HG03460 (cell line): Measurements from ENCODE around the gene ZNF280D.

ENCODE experiments used
- ATAC-seq: cut with Tn5 transposase; IDR thresholded peaks from one replicate; pipeline ENCODE4 v1.9.1; 2021; ENCODE audit not compliant: unreplicated experiment

ZNF280D gene

DNA sequence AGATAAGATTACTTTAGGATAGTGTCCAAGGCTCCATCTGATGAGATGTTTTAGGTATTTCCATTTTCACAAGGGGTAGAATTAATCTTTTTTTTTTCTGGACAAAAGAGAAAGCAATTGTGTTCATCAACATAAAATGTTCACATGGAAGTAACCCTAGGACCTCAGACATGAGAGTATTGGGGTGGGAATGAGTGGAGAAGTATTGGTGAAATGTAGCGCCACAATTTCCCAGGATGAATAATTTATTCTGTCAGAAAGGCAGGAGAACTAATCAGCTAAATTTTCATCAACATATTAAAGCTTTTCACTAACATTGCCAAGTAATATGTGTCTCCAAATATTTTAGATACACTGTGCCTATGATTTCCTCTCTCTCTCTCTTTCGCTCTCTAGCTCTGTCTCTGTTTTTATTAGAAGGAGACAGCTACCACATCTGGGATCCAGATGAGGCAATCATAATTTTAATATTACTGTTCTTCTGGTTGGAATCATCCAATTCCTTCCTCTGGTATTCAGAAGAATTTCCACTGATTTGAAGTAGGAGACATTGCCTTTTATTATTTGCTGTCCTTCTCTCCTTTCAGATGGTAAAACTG is 21.6 kb upstream of the ZNF280D start:
- ATAC-seq: no peak

DNA sequence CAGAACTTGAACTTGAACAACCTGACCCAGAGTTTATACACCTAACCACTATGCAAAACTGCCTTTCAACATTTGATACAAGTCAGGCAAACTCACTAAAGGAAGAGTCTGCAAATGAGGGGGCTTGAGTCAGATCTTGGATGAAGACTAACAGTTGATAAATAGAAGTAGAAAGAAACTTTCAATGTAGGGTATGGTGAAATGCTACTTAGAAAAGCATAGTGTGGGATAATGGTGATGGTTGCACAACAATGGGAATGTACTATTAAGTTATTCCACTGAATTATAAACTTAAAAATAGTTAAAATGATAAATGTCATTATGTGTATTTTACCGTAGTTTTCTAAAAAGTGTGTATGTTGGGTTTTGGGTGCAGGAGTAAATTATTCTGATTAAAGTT is 19.7 kb upstream of the ZNF280D start:
- no peak for ATAC-seq

DNA sequence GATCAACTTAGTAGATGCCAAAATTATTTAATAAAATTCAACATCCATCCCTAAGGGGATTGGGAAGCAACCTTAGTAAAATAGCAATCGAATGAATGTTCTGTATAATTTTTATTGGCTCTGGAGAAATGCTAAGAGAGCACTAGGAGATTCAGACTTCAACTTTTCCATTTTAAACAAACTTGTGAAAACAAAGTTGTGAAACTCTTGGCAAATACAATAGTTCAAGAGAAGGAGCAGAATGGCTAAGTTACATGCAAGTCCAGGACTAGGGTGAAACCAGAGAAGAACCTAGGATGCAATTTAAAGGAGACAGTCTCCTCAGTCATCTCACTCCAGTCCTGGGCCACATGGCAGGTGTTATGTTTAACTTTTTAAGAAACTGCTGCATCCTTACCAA is 16.7 kb upstream of the ZNF280D start:
- no peak for ATAC-seq

DNA sequence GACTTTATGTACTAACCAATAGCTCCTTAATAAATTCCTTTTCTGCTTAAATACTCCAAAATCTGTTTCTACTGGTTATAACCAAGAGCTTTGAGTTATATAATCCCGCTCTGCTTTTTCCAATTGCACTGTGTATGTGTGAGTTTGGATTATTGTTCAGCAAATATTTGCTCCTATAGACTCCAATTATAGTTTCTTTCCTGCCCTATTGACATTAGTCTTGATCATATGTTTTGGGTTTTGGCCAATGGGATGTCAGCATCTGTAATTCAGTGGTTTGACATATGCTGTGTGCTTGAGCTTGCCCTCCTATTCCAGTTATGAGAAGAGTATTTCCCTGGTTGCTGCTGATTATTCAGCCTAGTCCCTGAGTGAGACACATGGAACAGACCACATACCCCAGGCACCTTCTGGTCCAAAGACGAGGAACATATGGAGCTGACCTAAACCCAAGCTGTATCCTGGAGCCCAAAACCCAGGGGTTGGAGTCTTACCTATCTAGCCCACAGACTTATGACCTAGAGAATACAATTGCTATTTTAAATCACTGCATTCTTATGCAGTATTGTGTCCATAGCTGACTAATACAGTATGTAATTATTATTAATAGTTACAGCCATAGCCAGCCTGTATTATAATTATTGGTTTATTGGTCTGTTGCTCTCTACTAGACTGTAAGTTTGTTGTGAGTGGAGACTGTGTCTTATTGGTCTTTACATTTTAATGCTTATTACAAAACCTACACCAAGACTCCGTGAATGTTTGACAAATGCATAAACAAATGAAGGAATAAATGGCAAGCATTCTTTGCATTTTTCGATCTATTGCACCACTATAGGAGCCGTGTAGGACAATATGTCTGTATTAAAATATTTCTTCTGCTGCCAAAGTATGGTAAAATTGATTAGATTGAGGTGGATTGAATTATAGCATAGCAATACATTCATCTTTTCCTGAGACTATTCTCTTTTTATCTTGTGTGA is 11.7 kb upstream of the ZNF280D start:
- no peak for ATAC-seq

DNA sequence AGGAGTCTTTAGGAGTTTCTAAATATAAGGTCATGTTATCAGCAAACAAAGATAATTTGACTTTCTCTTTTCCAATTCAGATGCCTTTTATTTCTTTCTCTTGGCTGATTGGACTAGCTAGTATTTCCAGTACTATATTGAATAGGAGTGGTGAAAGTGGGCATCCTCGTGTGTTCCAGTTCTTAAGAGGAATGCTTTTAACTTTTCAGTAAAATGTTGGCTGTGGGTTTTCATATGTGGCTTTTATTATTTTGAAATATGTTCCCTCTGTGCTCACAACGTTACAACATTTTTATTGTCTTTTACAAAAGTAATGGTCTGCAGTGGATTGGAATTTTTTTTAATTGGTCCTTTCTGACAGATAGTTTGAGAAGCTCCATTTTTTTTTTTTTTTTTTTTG is 8.2 kb upstream of the ZNF280D start:
- ATAC-seq: no peak

DNA sequence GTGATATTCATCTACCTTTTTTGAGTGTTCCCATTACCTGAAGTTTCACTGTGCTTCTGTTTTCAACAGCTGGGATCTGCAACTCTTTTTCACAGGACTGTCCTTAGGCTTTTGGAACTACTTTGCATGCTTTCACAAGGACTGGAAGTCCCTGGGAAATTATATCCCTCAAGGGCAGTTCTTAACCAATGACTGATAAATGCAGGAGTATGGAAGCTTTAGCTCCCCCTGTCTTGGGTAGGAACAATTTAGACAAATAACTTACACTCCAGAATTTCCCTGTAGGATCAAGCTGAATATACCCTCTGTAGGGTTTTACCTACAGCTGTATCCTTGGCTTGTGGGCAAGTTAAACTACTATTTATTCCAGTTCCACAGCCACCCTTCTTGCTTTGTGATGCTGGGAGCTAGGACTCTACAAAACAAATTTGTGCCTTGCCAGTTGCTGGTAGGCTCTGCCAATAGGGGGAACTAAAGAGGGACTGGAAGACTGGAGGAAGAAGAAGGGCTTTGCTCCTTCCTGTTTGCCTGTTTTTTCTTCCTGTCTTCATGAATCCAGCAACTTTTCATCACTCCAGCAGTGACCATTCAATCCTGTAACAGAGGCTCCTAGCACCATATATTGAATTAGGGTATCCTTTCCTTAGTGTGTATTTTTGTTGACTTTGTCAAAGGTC is 6.8 kb upstream of the ZNF280D start:
- ATAC-seq: no peak

DNA sequence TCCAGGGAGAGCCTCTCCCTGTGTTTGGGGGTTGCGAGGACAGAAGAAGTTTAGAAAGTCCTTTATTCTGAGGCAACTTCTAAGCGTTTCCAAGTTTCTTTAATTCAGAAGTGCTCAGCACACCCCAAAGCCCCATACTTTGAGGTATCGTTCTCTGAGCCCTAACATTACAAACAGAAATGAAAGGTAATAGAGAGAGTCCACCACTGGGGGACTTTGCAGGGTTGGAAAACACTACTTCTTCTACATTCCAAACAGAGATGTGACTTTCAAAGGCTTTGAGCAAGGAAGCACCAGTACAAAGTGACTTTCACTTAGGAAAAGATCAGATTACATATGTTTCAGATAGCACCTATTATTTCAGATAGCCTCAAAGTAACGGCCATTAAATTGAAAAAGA is 6.2 kb upstream of the ZNF280D start:
- no peak for ATAC-seq

DNA sequence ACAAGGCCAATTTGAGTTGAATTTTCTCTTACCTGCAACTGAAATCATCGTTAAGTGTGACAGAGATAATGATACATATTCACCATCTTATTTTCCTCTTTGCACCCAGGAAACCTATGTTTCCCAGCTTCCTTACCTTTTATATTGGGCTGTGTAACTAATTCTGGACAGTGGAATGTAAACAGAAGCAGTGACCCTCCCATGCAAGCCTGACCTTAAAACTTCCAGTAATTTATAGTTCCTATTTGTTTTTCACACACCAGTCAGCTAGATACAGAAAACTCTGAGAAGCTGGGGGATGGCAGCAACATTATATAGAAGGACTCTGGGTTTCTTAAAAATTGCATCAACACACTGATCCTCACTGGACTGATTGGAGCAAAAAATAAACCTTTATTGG is 4.5 kb upstream of the ZNF280D start:
- ATAC-seq: no peak

DNA sequence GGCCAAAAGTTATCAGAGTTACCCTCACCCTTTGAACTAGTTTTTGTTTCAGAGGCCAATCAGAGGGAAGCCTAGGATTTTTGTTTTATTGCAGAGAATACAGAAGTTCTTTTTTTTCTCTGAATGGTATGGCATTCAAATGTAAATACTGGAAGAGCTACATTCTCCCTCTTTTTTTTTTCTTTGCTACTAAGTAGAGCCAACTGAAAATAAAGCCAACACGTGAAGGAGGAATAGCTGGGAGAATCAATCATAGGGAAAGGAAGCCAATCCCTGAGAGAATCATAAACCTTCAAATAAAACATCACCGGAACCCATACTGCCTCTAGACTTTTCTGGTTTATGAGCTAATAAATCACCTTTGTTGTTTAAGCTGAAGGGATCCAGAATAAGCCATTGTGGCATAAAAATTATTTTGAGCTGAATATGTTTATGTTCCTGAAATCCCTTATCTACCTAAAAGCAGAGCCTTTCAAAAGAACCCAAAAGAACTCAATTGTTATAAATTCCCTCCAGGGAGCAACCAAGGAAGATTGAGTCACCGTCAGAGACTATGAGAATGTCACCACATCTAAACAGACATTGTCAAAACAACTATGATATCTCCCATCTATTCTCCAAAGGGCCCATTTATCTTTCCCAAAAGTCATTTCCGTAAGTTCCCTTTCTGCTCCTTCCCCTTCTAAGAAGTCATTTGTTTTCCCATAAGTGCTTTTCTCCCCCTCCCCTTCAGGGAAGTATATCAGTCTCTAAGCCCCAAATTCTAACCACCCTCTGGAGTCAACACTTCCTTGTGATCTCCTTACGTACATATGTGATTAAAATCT is 3.8 kb upstream of the ZNF280D start:
- no peak for ATAC-seq

DNA sequence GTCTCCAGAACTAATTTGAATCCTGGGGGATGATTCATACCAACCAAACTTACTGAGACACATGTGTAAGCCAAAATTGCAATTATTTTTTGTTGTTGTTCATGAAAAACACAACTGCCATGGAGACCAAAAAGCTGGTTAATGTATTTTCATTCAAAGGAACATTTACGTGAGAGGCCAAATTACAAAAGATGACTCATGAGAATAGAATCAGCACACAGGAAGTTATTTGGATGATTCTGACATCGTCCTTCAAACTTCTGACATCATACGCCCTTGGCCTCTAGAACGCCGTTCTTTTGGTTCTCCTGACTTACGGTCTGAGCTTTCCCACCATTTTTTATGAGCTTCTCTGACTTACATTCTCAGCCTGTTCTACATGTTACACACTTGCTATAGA is 3.0 kb upstream of the ZNF280D start:
- ATAC-seq: no peak

DNA sequence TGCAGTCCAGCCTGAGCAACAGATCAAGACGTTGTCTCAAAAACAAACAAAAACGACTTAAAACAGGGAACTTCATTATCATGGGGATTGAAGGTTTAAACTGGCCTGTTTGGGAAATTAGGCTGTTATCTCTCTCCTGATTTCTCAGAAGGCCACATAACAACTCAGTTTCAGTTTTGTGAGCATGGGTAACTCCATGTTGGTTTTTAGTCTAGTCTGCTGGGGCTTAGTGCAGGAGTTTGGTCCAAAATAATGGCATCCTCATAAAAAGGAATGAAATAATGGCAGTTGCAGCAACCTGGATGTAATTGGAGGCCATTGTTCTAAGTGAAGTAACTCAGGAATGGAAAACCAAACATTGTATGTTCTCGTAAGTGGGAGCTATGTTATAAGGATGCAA is 2.3 kb upstream of the ZNF280D start:
- ATAC-seq: no peak

DNA sequence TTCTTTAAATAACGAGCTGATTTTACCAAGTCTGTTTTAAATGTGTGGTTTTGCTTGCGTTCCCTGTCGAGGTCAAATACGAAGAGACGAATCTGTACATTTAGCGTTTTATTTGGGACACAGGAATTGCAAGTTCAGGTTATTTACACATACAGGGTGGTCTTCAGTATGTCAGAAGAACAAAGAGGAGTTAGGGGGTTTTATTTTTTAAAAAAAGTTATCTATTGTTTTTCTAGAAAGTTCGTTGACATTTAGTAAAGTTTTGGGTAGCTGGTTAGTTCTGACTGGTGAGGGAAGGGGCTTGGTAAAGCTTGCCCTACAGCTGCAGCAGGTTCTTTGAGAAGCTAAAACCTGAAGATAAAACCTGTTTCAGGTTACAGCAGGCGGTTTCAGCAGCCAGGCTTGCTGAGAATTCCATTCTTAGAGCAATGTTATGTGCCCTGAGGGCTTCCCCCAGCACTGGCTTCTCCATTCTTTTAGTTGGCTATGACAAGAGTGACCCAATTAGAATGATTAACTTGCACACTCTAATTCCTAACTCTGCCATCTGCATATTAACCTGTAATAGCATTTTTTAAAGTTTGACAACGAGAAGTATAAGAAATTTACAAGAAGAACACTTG is 815 bp upstream of the ZNF280D start:
- no peak for ATAC-seq

DNA sequence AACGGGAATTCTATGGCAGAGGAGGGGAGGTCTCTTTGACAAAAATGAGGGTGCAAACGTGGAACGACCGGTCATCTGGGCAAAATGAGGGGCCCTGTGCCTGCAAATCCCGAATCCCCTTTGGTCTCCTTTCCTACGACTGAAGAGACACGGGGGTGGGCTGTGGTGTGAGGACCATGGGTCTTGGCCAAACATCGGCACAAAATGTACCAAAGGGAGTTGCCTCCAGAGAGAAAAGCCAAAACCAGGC is 498 bp downstream of the ZNF280D start:
- no peak for ATAC-seq

DNA sequence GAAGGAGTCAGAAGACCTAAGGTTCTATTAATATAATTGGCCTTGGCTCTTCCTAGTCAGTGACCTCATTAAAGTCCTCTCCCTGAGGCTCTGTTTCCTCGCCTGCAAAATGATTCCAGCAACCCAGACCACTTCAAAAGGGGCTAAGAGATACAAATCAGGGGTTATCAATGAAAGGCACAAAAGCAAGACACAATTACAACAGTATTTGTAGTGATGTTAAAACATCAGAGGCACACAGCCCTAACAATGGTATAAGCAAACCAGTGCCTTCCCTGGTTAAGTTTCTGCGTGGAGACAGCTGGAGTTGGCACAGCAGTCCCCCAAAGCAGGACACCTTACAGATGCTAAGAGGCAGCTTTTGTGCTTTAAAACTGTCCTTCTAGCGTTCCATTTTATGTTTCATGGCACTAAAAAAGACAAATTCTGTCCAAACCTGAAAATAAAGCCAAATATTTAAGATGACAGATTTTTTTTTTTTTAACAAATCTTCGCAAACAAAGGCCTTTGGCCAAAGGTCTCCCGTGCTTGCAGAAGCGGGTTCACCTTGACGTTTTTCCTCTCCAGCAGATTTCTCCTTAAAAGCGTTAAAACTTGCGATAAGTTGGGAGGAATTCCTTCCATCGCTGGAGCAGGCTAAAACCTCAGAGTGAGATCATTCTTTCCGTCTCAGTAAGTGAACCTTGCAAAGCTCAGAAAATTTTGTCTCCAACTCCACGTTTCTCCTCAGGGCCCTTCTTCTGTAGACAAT is 999 bp downstream of the ZNF280D start:
- peak; percentile 11 for ATAC-seq

DNA sequence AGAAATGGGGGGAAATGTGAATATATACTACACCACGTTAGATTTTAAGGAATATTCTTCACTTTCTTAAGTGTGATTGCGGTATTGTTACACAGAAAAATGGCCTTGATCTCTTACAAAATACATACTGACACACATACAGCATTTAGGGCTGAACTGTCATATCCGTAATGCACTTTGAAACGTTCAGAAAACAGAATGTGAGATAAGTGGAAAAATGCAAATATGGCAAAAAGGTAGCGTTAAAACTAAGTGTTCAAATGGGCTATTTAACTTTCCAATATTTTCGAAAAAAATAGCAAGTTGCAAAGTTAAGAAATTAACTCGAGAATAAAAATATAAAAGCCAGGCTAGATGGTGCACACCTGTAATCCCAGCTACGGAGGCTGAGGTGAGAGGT is 1.8 kb downstream of the ZNF280D start:
- ATAC-seq: no peak

DNA sequence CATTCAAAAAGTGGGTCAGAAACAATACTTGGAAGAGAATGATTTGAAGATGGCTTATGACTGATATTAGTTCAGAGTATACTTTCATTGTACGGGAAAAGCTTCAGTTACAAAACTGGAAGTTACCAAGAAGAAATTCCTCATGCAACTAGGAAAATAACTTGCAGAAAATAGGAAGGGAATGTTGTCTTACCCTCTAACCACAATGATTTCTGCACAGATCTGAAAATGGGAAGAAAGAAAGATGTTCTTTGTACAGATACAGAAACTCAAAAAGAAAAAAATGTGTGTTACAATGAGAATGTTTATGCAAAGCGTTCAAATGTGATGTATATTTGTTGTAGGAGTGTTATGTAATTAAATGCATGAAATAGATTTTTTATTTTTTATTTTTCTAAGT is 3.7 kb downstream of the ZNF280D start:
- no peak for ATAC-seq

DNA sequence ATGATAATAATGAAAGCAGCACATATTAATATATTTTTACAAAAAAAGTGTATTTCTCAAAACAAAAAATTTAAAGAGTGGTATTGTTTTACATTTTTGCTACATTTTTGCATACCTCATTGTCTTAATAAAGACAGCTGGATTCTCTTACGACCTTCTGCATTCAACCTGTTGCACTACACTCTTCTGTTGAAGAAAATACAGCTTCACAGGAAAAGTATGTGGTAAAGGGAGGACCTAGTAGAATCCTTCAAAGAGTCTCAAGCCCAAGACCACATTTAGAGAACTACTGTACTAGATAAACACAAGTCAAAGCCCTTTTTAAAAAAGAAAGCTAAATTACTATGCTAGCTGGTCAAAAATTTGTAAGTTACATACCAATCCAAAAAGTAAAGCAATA is 7.9 kb downstream of the ZNF280D start:
- no peak for ATAC-seq

DNA sequence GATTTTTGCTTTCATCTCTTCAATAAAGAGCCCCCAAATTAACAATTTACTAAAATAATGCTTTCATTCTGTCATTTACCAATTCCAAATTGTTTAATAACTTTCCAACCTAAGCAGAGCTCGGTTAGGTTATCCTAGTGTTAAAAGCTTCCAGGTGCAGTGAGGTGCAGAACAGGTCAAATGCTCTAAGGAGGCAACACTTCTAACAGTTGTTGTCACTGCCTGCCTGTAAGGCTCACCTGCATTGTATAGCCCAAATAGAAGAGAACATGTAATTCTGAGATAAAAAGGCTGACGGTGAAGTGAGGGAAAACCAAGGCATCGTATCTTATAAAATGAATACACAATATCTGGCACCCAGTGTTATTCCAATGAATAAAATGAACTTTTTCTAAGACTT is 9.1 kb downstream of the ZNF280D start:
- no peak for ATAC-seq

DNA sequence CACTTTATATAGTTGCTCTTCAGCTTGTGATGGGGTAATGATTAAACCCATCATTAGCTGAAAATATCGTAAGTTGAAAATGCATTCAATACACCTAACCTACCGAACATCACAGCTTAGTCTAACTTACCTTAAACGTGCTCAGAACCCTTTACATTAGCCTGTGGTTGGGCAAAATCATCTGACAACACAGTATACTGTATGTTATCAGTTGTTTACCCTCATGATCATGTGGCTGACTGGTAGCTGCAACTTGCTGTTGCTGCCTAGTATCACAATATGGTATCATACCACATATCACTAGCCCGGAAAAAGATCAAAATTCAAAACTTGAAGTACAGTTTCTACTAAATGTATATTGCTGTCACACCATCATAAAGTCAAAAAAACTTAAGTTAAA is 9.5 kb downstream of the ZNF280D start:
- no peak for ATAC-seq
